Measurements from ENCODE around the gene FXYD3.

Gene FXYD3

GRCh38 chr19:35122687-35123551 is 7.3 kb downstream of the FXYD3 start:
- no peak overlapping the region for H3K27ac ChIP-seq
- no peak overlapping the region for H3K4me3 ChIP-seq
- H3K9ac ChIP-seq = peak overlapping the region in 2 of 11 experiments; percentile 11 to 63; a peak in 1 of 22 replicates
- H4K20me1 ChIP-seq = no peaks in the 10 kb centered on the region
- H3K4me2 ChIP-seq = peak overlapping the region; percentile 60 to 91 (median 78)
- no peaks in the 10 kb centered on the region; a peak in 1 of 22 replicates for H3K27me3 ChIP-seq
- no peaks in the 10 kb centered on the region for H3K9me3 ChIP-seq (replicated peaks in 1 of 11)
- peaks cover 59 to 89% (median 83%) of the 10 kb centered on the region in 10 experiments for H3K4me1 ChIP-seq
- no peak; a peak in 1 of 22 replicates for TF ChIP-seq Cebpa-rat (IDR thresholded peaks at IDR 0.05)
- H3K36me3 ChIP-seq = no peaks in the 10 kb centered on the region

GRCh38 chr19:35123573-35123972 is 8.0 kb downstream of the FXYD3 start:
- H3K36me3 ChIP-seq = no peaks in the 10 kb centered on the region
- H4K20me1 ChIP-seq = no peaks in the 10 kb centered on the region
- H3K4me3 ChIP-seq = peak overlapping the region in 2 of 10 experiments; percentile 56 to 60; a peak in 3 of 20 replicates
- TF ChIP-seq Cebpa-rat (IDR thresholded peaks at IDR 0.05) = no peak
- H3K9ac ChIP-seq = peak overlapping the region in 3 of 11 experiments; percentile 11 to 63 (median 52); a peak in 3 of 22 replicates
- H3K4me1 ChIP-seq = peaks cover 57 to 86% (median 81%) of the 10 kb centered on the region in 10 experiments
- 0 out of 22 replicates have a peak overlapping the region, but pooled peaks of 2 of the 11 experiments have one; percentile 44 to 55 for H3K27ac ChIP-seq
- no peaks in the 10 kb centered on the region; a peak in 1 of 22 replicates for H3K27me3 ChIP-seq
- H3K9me3 ChIP-seq (replicated peaks in 1 of 11) = no peaks in the 10 kb centered on the region
- H3K4me2 ChIP-seq = peak overlapping the region; percentile 60 to 91 (median 78)

DNA sequence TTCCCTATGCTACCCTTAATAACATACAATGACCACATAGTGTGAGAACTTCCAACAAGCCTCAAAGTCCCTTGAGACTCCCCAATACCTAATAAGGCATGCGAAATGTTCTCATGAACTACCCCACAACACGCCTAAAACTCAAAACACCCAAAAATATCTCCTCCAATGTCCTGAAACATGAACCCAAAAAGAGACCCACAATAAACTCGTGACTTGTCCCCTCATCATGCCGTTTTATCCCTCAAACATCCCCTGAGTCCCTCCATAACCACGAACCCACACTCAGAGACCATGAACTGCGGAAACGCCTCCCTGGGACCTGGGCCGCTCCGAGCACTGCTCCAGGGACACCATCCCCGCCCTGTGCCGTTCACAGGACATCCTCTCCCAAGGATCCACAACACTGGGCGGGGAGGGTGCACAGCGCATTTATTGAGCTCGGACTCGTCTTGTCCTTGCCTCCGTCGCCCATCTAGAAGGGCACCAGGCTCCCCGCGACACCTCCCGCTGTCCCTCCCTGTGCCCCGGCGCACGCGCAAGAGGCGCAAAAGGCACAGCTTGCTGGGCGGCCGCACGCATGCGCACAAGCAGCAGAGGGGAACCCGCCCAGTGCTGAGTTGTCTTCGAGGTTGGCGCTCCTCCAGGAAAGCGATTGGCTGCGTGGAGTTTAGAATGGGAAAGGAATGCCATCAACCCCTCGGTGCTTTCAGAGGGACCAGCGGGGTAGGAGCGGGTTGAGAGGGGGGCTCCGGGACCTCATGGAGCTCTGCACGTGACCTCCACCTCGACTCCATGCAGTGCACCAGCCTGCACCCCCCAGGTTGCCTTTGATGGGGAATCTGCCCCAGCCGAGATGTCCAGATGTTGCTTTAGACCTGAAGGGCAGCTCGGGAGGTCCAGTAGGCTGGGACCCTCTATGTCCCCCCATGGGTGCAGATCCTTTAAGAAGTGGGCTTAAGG is 8.8 kb downstream of the FXYD3 start:
- Histone ChIP-seq H3K27ac (peak overlapping the region in 8 of 11 experiments; percentile 26 to 56 (median 46); a peak in 13 of 22 replicates), H3K4me2 (peak overlapping the region; percentile 60 to 91 (median 78)), H3K9me3 (replicated peaks in 1 of 11) (no peaks in the 10 kb centered on the region), H3K4me1 (peaks cover 49 to 78% (median 73%) of the 10 kb centered on the region in 10 experiments), H3K4me3 (peak overlapping the region; percentile 15 to 68 (median 56); a peak in 19 of 20 replicates), H3K9ac (peak overlapping the region; percentile 18 to 67 (median 52); a peak in 15 of 22 replicates), H4K20me1 (no peaks in the 10 kb centered on the region), H3K36me3 (no peaks in the 10 kb centered on the region), H3K27me3 (no peaks in the 10 kb centered on the region; a peak in 1 of 22 replicates)
- TF ChIP-seq Cebpa-rat (IDR thresholded peaks at IDR 0.05) = no peak

- Histone ChIP-seq H4K20me1 (no peaks in the 10 kb centered on the region), H3K27ac (no peak overlapping the region), H3K9me3 (replicated peaks in 1 of 11) (no peaks in the 10 kb centered on the region), H3K4me3 (no peak overlapping the region), H3K9ac (no peak overlapping the region; a peak in 1 of 22 replicates), H3K4me1 (peaks cover 40 to 69% (median 64%) of the 10 kb centered on the region in 10 experiments), H3K36me3 (no peaks in the 10 kb centered on the region), H3K27me3 (no peaks in the 10 kb centered on the region; a peak in 1 of 22 replicates), H3K4me2 (peak overlapping the region in 9 of 11 experiments; percentile 70 to 91 (median 82); a peak in 18 of 22 replicates)
- no peak for TF ChIP-seq Cebpa-rat (IDR thresholded peaks at IDR 0.05)
Observed at GRCh38 chr19:35125270-35125717, 9.7 kb downstream of the FXYD3 start.

- Histone ChIP-seq H3K27me3 (no peaks in the 10 kb centered on the region; a peak in 1 of 22 replicates), H3K27ac (no peak overlapping the region), H3K36me3 (no peaks in the 10 kb centered on the region), H3K4me3 (no peak overlapping the region), H4K20me1 (no peaks in the 10 kb centered on the region), H3K9ac (peak overlapping the region in 2 of 11 experiments; percentile 41 to 46; a peak in 2 of 22 replicates), H3K4me2 (peak overlapping the region; percentile 3 to 91 (median 78); a peak in 18 of 22 replicates), H3K9me3 (replicated peaks in 1 of 11) (no peaks in the 10 kb centered on the region), H3K4me1 (peaks cover 33 to 64% (median 57%) of the 10 kb centered on the region in 10 experiments)
- no peak for TF ChIP-seq Cebpa-rat (IDR thresholded peaks at IDR 0.05)
Observed at GRCh38 chr19:35125749-35126623, 10.4 kb downstream of the FXYD3 start.

DNA sequence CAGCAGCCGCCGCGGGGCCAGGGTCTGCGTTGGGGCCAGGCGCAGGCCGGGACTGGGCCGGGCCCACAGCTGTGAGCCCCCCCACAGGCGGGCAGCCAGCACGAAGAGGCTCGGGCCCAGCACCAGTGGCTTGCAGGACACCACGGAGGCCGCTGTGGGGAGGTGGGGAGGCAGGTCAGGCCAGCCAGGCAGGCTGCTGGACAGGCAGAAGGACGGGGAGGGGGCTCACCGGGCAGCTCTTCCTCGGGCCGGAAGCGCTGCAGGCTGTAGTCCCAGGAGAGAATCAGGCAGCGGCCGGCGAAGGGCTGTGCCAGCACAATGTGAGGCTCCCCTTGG is 11.0 kb downstream of the FXYD3 start:
- Histone ChIP-seq H3K9me3 (replicated peaks in 1 of 11) (no peaks in the 10 kb centered on the region), H4K20me1 (no peaks in the 10 kb centered on the region), H3K4me1 (peaks cover 27 to 64% (median 57%) of the 10 kb centered on the region in 10 experiments), H3K27ac (no peak overlapping the region), H3K36me3 (no peaks in the 10 kb centered on the region), H3K4me3 (no peak overlapping the region), H3K27me3 (no peaks in the 10 kb centered on the region; a peak in 1 of 22 replicates), H3K4me2 (peak overlapping the region; percentile 3 to 91 (median 67); a peak in 17 of 22 replicates), H3K9ac (peak overlapping the region in 5 of 11 experiments; percentile 7 to 46 (median 37); a peak in 3 of 22 replicates)
- no peak for TF ChIP-seq Cebpa-rat (IDR thresholded peaks at IDR 0.05)

DNA sequence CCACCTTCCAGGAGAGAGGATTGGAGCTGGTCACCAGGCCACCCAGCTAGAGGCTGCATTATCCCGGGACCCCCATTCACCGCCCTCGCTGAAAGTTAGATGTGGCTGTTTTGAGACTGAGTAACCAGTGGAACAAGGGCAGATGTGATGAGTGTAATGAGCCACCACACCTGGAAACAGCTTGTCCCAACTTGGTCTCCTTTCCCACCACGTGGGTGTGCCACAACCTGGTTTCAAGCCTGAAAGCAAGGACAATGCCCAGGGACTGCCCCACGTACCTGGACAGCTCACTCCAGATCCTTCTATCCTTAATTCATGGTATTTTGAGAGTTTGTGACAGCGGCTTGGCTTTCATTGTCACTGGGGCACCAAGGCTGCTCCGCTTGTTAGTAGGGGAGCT is 12.2 kb downstream of the FXYD3 start:
- Histone ChIP-seq H3K4me3 (no peak overlapping the region), H3K36me3 (no peaks in the 10 kb centered on the region), H3K27ac (no peak overlapping the region), H3K4me1 (peaks cover 22 to 55% (median 50%) of the 10 kb centered on the region in 10 experiments), H3K27me3 (no peaks in the 10 kb centered on the region; a peak in 1 of 22 replicates), H3K9ac (no peak overlapping the region), H4K20me1 (no peaks in the 10 kb centered on the region), H3K9me3 (replicated peaks in 1 of 11) (no peaks in the 10 kb centered on the region), H3K4me2 (no peak overlapping the region)
- no peak for TF ChIP-seq Cebpa-rat (IDR thresholded peaks at IDR 0.05)

All from BLaER1 treated with 17β-estradiol and CSF1 and Interleukin-3, amounts not matched to agents 10 nM and 100 nM (cell line).